ENCODE data around the gene ERN1.

DNA sequence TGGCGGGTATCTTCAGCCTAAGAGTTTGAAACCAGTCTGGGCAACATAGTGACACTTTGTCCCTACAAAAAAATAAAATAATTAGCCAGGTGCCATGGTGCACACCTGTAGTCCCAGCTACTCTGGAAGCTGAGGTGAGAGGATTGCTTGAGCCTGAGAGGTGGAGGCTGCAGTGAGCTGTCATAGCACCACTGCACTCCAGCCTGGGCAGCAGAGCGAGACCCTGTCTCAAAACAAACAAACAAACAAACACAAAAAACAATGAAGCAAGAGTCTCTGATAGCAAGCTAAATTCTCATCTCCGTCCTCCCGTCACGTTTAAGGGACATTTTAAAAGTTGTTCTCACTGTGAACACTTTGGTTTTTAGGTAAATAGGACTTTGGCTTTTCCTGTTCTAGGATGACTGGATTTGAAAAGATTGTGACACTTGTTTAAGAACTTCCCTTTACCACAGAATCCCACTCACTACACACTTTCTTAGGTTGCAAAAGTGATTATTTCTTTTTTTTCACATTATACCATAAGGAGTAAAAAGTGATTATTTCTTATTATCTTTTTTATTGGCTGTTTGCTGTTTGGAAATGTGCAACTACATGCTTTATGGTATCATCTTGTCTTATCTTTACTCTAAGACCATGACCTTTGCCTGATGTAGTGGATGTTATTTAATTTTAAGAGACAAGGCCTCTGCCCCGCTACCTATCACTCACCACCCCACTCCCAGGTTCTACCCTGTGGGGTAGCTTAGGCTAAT lies 4.4 kb upstream of the ERN1 start:
- TF ChIP-seq CTCF (IDR thresholded peaks at IDR 0.05): no peak
- no peak for TF ChIP-seq POLR2A (IDR thresholded peaks at IDR 0.05)

All from Peyer's patch (tissue), 4 donors.